ENCODE results near the gene KRT75. TPM values are rescaled to one million over a fixed set of nuclear protein-coding genes. Genes with fewer than 3 reads are reported as not detected.

Gene KRT75
- total and polyA plus RNA-seq, 2 of the 13 experiments (the other 11 are each of a cell fraction or from before 2014, with no cell fraction given) = not detected

DNA sequence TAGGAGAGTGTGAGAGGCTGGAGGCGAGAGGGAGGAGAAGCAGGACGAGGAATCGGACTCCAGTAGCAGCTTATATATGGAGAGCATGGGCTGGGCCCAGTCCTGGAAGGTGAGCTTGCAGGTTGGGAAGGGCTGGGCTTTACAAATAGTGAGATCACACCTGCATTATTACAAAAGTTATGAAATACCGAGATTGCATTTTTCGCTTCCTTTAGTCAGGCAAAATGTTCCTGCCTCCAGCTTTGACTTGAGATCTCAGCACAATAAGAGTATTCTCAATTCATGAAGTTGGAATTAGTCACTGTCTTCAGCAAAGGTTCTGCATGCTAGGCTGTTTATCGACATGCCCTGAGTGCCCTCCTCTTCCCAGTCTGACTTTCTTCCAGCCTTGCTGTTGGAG lies 17.9 kb upstream of the KRT75 start, which contains the start of gene KRT6B:
TSS of gene KRT6B (minus strand) at position 46 of the 400 bp plus-strand sequence. CDS start 68 bp downstream, outside the sequence.
- no peak within 1 kb of the TSS for H3K4me2 ChIP-seq (ENCODE audit: low read depth, low read length)
- no peak for DNase-seq (ENCODE audit: low spot score)
- in situ Hi-C loops (cut with HindIII; ENCODE audit: extremely low pct_ligation_motif_present, low pct_unique_long_range_greater_than_20kb) = no loop called here

More for the DNA sequence above, 17.9 kb upstream of the KRT75 start, which contains the start of gene KRT6B:
- intact Hi-C loops (cut with micrococcal nuclease; ENCODE audit: unreplicated experiment) = no loop called here
- no peaks in the 10 kb centered on the region for H3K36me3 ChIP-seq (replicated peaks in 1 of 2; ENCODE audit: control insufficient read depth in 1 of 2, insufficient read depth in 2 of 2, low read length in 2 of 2)
- no TSS peak for BruUV-seq (replicated peaks)
- no peak within 1 kb of the TSS for H3K9ac ChIP-seq (ENCODE audit: insufficient read depth, low read depth, low read length)
- ChIA-PET CTCF (ENCODE audit: low intra/inter-chr PET ratio, low total read pairs) (no interaction called here), POLR2A (no interaction called here)
- H3K79me2 ChIP-seq (ENCODE audit: insufficient read depth, low read length) = no peaks in the 10 kb centered on the region
- H2AFZ ChIP-seq (ENCODE audit: low read length) = no peak within 1 kb of the TSS
- H3K27me3 ChIP-seq (ENCODE audit: control insufficient read depth in 1 of 2, insufficient read depth in 2 of 2, low read length in 2 of 2) = peaks cover 0 to 2% of the 10 kb centered on the region in 2 experiments; a peak in 1 of 5 replicates
- no peak within 1 kb of the TSS for H3K4me3 ChIP-seq (replicated peaks in 1 of 3; ENCODE audit: insufficient read depth in 1 of 3, low read depth in 2 of 3, low read length in 3 of 3)
- no peaks in the 10 kb centered on the region for H3K4me1 ChIP-seq (ENCODE audit: insufficient read depth, low read length)
- no peak within 1 kb of the TSS for H3K27ac ChIP-seq (ENCODE audit: extremely low read length, insufficient read depth, low read length)
- ATAC-seq = no peak
- no peak for FAIRE-seq
- whole genome bisulfite sequencing (ENCODE audit: low lambda C conversion rate) = 25% methylated on average over 6 of the region's 6 CpGs
- H4K20me1 ChIP-seq (ENCODE audit: insufficient read depth, low read length) = no peaks in the 10 kb centered on the region
- H3K9me3 ChIP-seq (ENCODE audit: low read length) = no peaks in the 10 kb centered on the region
- no peak for TF ChIP-seq ATF7-NPFF (CRISPR knock-in tag; IDR thresholded peaks at IDR 0.05; ENCODE audit: low read depth)
- TF ChIP-seq ZNF20 (CRISPR knock-in tag; IDR thresholded peaks at IDR 0.05) = no peak
- TF ChIP-seq, protein P1, sequence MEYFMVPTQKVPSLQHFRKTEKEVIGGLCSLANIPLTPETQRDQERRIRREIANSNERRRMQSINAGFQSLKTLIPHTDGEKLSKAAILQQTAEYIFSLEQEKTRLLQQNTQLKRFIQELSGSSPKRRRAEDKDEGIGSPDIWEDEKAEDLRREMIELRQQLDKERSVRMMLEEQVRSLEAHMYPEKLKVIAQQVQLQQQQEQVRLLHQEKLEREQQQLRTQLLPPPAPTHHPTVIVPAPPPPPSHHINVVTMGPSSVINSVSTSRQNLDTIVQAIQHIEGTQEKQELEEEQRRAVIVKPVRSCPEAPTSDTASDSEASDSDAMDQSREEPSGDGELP (IDR thresholded peaks at IDR 0.05; ENCODE audit: borderline replicate concordance, low read depth) = no peak
- no peak for TF ChIP-seq ZNF644 (CRISPR knock-in tag; IDR thresholded peaks at IDR 0.05; ENCODE audit: low read depth)
- no peak for TF ChIP-seq MZF1 (CRISPR knock-in tag; IDR thresholded peaks at IDR 0.05; ENCODE audit: borderline replicate concordance)
- no peak for TF ChIP-seq HNF4G (IDR thresholded peaks at IDR 0.05; ENCODE audit: borderline replicate concordance, low read depth, low read length)
- no peak for TF ChIP-seq HNF4G (CRISPR knock-in tag; IDR thresholded peaks at IDR 0.05; ENCODE audit: borderline replicate concordance, low read depth)
- TF ChIP-seq FOXJ3 (CRISPR knock-in tag; IDR thresholded peaks at IDR 0.05; ENCODE audit: borderline replicate concordance) = no peak
- TF ChIP-seq ZNF337 (CRISPR knock-in tag; IDR thresholded peaks at IDR 0.05; ENCODE audit: borderline replicate concordance, low read depth) = no peak
- no peak for TF ChIP-seq LCORL (IDR thresholded peaks at IDR 0.05)
- TF ChIP-seq LCORL (CRISPR knock-in tag; IDR thresholded peaks at IDR 0.05) = no peak
- TF ChIP-seq ZNF432 (CRISPR knock-in tag; IDR thresholded peaks at IDR 0.05; ENCODE audit: borderline replicate concordance) = no peak
- TF ChIP-seq MAFK (conservative IDR thresholded peaks at IDR 0.05 in 1 of 2, IDR thresholded peaks at IDR 0.05 in 1 of 2; ENCODE audit: low read length in 2 of 2) = no peak
- TF ChIP-seq KDM4B (CRISPR knock-in tag; IDR thresholded peaks at IDR 0.05) = no peak
- TF ChIP-seq ZNF879 (CRISPR knock-in tag; IDR thresholded peaks at IDR 0.05) = no peak
- no peak for TF ChIP-seq BRD4 (CRISPR knock-in tag; IDR thresholded peaks at IDR 0.05)
- no peak for TF ChIP-seq RAD21 (CRISPR knock-in tag; IDR thresholded peaks at IDR 0.05)
- no peak for TF ChIP-seq DPF2 (CRISPR knock-in tag; IDR thresholded peaks at IDR 0.05; ENCODE audit: borderline replicate concordance, low read depth)
- TF ChIP-seq HNRNPLL (IDR thresholded peaks at IDR 0.05; ENCODE audit: low read depth, low read length, poor library complexity, severe bottlenecking) = no peak
- TF ChIP-seq SIX1 (CRISPR knock-in tag; IDR thresholded peaks at IDR 0.05; ENCODE audit: borderline replicate concordance) = no peak
